Activated CD8-positive, alpha-beta T cell treated with anti-CD3 and anti-CD28 coated beads, Interleukin-2, amount 10 ng/mL, durations not matched to agents 7 days and 5 days (primary cell): ENCODE results near the gene ERICH2. TPM values are rescaled to one million over a fixed set of nuclear protein-coding genes. Genes with fewer than 3 reads are reported as not detected.

ENCODE experiments used
- ATAC-seq: fragments of 150-1000 bp; cut with Tn5 transposase; one replicate; pipeline ENCODE4 v1.10.0; 2021; ENCODE audit warnings: moderate library complexity
- CTCF ChIA-PET: fragments of 350-600 bp; sonication (Branson Sonifier 250); formaldehyde crosslinking; loops from one replicate; lab custom pipeline; 2021; ENCODE audit warnings: antibody characterized with exemption; lab: Charles Lee
- POLR2A ChIA-PET: fragments of 350-600 bp; sonication (Branson Sonifier 250); formaldehyde crosslinking; loops from one replicate; lab custom pipeline; 2021; ENCODE audit warnings: antibody characterized with exemption; lab: Charles Lee
- DNase-seq: peaks from one replicate; pipeline ENCODE4 v3.0.0-alpha.2; 2020
- H3K27ac Mint-ChIP-seq: one replicate; pipeline ENCODE4 v1.8.0; 2021; ENCODE audit warnings: mild to moderate bottlenecking, mixed read lengths
- H3K27me3 Mint-ChIP-seq: one replicate; pipeline ENCODE4 v1.8.0; 2021; ENCODE audit warnings: low read depth, mixed read lengths
- H3K36me3 Mint-ChIP-seq: one replicate; pipeline ENCODE4 v1.8.0; 2021; ENCODE audit warnings: low read depth, mixed read lengths
- H3K4me1 Mint-ChIP-seq: one replicate; pipeline ENCODE4 v1.8.0; 2021; ENCODE audit warnings: low read depth, mixed read lengths
- H3K4me3 Mint-ChIP-seq: one replicate; pipeline ENCODE4 v1.8.0; 2021; ENCODE audit warnings: mild to moderate bottlenecking, mixed read lengths
- H3K9me3 Mint-ChIP-seq: one replicate; pipeline ENCODE4 v1.8.0; 2022; ENCODE audit warnings: mixed read lengths; ENCODE audit not compliant: insufficient read depth
- total RNA-seq, 2 experiments: library from RNA; stranded (reverse); gene quantifications; one replicate each; pipeline ENCODE4 v1.2.3, GENCODE V29; 2021

ERICH2 gene
- total RNA-seq, 2 experiments from 2014 or later, result not detected

GRCh38 chr2:170812710-170813600 lies 42.8 kb downstream of the ERICH2 start:
- H3K36me3 Mint-ChIP-seq, result no peaks in the 10 kb centered on the region
- no peak overlapping the region for H3K4me3 Mint-ChIP-seq
- H3K27ac Mint-ChIP-seq, result no peak overlapping the region
- peaks cover 35% of the 10 kb centered on the region for H3K4me1 Mint-ChIP-seq
- POLR2A ChIA-PET, result no interaction called here
- peaks cover 67% of the 10 kb centered on the region for H3K27me3 Mint-ChIP-seq
- no peaks in the 10 kb centered on the region for H3K9me3 Mint-ChIP-seq
- DNase-seq (peak; percentile 52), ATAC-seq (no peak)
- CTCF ChIA-PET, result interaction anchor here (0.7 to 7.8 kb wide), 28 partner anchors 9 to 576 kb away, joined by 3 to 93 read pairs (median 4); partner anchors contain the start of gene ERICH2

GRCh38 chr2:170813611-170814532 lies 43.7 kb downstream of the ERICH2 start:
- ATAC-seq (no peak), DNase-seq (peak; percentile 65)
- ChIA-PET CTCF (interaction anchor here (0.9 to 7.8 kb wide), 18 partner anchors 8 to 577 kb away, joined by 3 to 93 read pairs (median 8); no protein-coding TSS in a partner anchor), POLR2A (no interaction called here)
- no peak overlapping the region for H3K27ac Mint-ChIP-seq
- H3K9me3 Mint-ChIP-seq, result no peaks in the 10 kb centered on the region
- H3K36me3 Mint-ChIP-seq, result no peaks in the 10 kb centered on the region
- peak overlapping the region; percentile 36 for H3K4me3 Mint-ChIP-seq
- peaks cover 42% of the 10 kb centered on the region for H3K4me1 Mint-ChIP-seq
- H3K27me3 Mint-ChIP-seq, result peaks cover 76% of the 10 kb centered on the region

GRCh38 chr2:170814533-170815230 lies 44.5 kb downstream of the ERICH2 start:
- H3K27me3 Mint-ChIP-seq, result peaks cover 78% of the 10 kb centered on the region
- no peak for DNase-seq
- POLR2A ChIA-PET, result no interaction called here
- no peak overlapping the region for H3K27ac Mint-ChIP-seq
- CTCF ChIA-PET, result interaction anchor here (0.8 to 7.8 kb wide), 9 partner anchors 8 to 453 kb away, joined by 3 to 93 read pairs (median 6); partner anchors contain the start of gene GORASP2
- H3K4me1 Mint-ChIP-seq, result peaks cover 46% of the 10 kb centered on the region
- peak overlapping the region; percentile 36 for H3K4me3 Mint-ChIP-seq
- ATAC-seq, result no peak
- no peaks in the 10 kb centered on the region for H3K36me3 Mint-ChIP-seq
- no peaks in the 10 kb centered on the region for H3K9me3 Mint-ChIP-seq

GRCh38 chr2:170815311-170815710 lies 45.1 kb downstream of the ERICH2 start:
- Mint-ChIP-seq H3K4me3 (peak overlapping the region; percentile 77), H3K27me3 (peaks cover 80% of the 10 kb centered on the region), H3K9me3 (no peaks in the 10 kb centered on the region), H3K4me1 (peaks cover 47% of the 10 kb centered on the region), H3K27ac (peak overlapping the region; percentile 43), H3K36me3 (no peaks in the 10 kb centered on the region)
- DNase-seq, result no peak
- ChIA-PET CTCF (interaction anchor here (0.7 to 7.8 kb wide), 12 partner anchors 9 to 491 kb away, joined by 3 to 93 read pairs (median 5); partner anchors contain the start of gene GORASP2), POLR2A (interaction anchor here (0.6 kb wide), 1 partner anchor 445 kb away, joined by 5 read pairs; no protein-coding TSS in a partner anchor)
- ATAC-seq, result no peak

- no peaks in the 10 kb centered on the region for H3K9me3 Mint-ChIP-seq
- H3K27me3 Mint-ChIP-seq, result peaks cover 85% of the 10 kb centered on the region
- ATAC-seq, result peak; percentile 50
- H3K27ac Mint-ChIP-seq, result no peak overlapping the region
- ChIA-PET CTCF (interaction anchor here (0.7 to 7.8 kb wide), 20 partner anchors 9 to 579 kb away, joined by 3 to 93 read pairs (median 3); partner anchors contain the start of gene GORASP2), POLR2A (interaction anchor here (0.6 to 0.8 kb wide), 2 partner anchors 113 to 445 kb away, joined by 3 to 5 read pairs; partner anchors contain the start of gene GORASP2)
- H3K36me3 Mint-ChIP-seq, result peaks cover 2% of the 10 kb centered on the region
- H3K4me3 Mint-ChIP-seq, result peak overlapping the region; percentile 77
- peaks cover 53% of the 10 kb centered on the region for H3K4me1 Mint-ChIP-seq
- DNase-seq, result peak; percentile 77
Measured at GRCh38 chr2:170815746-170816503, 45.7 kb downstream of the ERICH2 start.

- POLR2A ChIA-PET, result interaction anchor here (0.6 to 0.8 kb wide), 2 partner anchors 113 to 446 kb away, joined by 3 to 5 read pairs; partner anchors contain the start of gene GORASP2
- H3K27ac Mint-ChIP-seq, result peak within 1 kb of the TSS; percentile 55
- H3K36me3 Mint-ChIP-seq, result peaks cover 2% of the 10 kb centered on the region
- CTCF ChIA-PET, result interaction anchor here (0.6 to 7.8 kb wide), 19 partner anchors 26 to 580 kb away, joined by 3 to 93 read pairs (median 3); partner anchors contain the start of gene GORASP2
- DNase-seq, result peak; percentile 80
- H3K4me1 Mint-ChIP-seq, result peaks cover 59% of the 10 kb centered on the region
- peaks cover 88% of the 10 kb centered on the region for H3K27me3 Mint-ChIP-seq
- H3K4me3 Mint-ChIP-seq, result peak within 1 kb of the TSS; percentile 77
- H3K9me3 Mint-ChIP-seq, result no peaks in the 10 kb centered on the region
- peak; percentile 70 for ATAC-seq
Measured at GRCh38 chr2:170816504-170817092, 46.4 kb downstream of the ERICH2 start, which contains the start of gene GAD1. TSS of gene GAD1 (plus strand) at chr2:170816887. CDS start at chr2:170818592, 1,705 bp downstream.

GRCh38 chr2:170817093-170818035 lies 47.2 kb downstream of the ERICH2 start:
- H3K9me3 Mint-ChIP-seq, result no peaks in the 10 kb centered on the region
- DNase-seq, result peak; percentile 42
- peaks cover 2% of the 10 kb centered on the region for H3K36me3 Mint-ChIP-seq
- peaks cover 65% of the 10 kb centered on the region for H3K4me1 Mint-ChIP-seq
- CTCF ChIA-PET, result interaction anchor here (0.6 to 7.8 kb wide), 15 partner anchors 25 to 581 kb away, joined by 3 to 93 read pairs (median 3); no protein-coding TSS in a partner anchor
- peak overlapping the region; percentile 77 for H3K4me3 Mint-ChIP-seq
- POLR2A ChIA-PET, result interaction anchor here (0.6 kb wide), 1 partner anchor 447 kb away, joined by 5 read pairs; no protein-coding TSS in a partner anchor
- H3K27ac Mint-ChIP-seq, result peak overlapping the region; percentile 55
- ATAC-seq, result no peak
- peaks cover 89% of the 10 kb centered on the region for H3K27me3 Mint-ChIP-seq

GRCh38 chr2:170818036-170818751 lies 48.0 kb downstream of the ERICH2 start:
- peaks cover 72% of the 10 kb centered on the region for H3K4me1 Mint-ChIP-seq
- no peak for DNase-seq
- peaks cover 87% of the 10 kb centered on the region for H3K27me3 Mint-ChIP-seq
- ATAC-seq, result peak; percentile 9
- POLR2A ChIA-PET, result no interaction called here
- no peaks in the 10 kb centered on the region for H3K9me3 Mint-ChIP-seq
- peaks cover 5% of the 10 kb centered on the region for H3K36me3 Mint-ChIP-seq
- H3K27ac Mint-ChIP-seq, result peak overlapping the region; percentile 52
- H3K4me3 Mint-ChIP-seq, result peak overlapping the region; percentile 77
- CTCF ChIA-PET, result interaction anchor here (0.9 to 7.3 kb wide), 5 partner anchors 9 to 494 kb away, joined by 3 to 50 read pairs (median 9); no protein-coding TSS in a partner anchor
